ENCODE measurements around the gene SIDT2.
A peak's percentile ranks its signal among the peaks of the same experiment; 100 is the strongest.

DNA sequence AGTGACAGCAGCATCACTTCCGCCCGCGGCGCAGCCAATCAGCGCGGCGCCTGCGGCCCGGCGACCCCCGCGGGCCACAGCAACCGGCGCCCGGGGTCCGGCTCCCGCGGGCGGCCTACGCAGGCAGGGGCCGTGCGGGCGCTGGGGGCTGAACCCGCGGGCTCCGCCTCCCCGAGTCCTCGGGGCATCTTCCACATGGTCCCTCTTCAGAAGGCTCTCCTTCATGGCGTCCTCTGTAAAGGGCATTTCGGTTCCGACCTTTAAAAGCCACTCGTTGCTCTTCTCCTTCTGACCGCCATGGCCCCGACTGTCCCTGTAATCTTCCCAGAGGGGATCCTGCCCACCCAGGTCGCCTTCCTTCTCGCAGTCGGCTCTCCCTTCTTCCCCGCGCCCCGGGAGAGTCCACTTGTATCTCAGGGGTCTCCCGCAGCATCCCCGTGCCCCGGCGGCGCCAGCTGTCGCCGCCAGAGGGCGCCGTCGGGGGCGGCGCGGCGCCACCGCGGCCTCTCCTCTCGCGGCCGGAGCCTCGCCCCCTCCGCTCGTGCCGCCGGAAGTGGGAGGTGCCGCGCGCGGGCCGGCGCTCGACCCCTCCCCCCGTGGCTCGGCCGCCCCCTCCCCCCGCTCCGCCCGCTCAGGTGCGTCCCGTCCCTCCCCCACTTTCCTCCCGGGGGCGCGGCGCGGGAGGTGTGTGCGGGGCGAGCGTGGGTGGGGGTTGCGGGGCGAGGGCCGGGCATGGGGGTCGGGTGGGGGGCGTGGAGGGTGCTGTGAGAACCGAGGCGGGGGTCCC is 53.7 kb downstream of the SIDT2 start, which contains the start of gene RNF214:
- TF ChIP-seq, protein P1, sequence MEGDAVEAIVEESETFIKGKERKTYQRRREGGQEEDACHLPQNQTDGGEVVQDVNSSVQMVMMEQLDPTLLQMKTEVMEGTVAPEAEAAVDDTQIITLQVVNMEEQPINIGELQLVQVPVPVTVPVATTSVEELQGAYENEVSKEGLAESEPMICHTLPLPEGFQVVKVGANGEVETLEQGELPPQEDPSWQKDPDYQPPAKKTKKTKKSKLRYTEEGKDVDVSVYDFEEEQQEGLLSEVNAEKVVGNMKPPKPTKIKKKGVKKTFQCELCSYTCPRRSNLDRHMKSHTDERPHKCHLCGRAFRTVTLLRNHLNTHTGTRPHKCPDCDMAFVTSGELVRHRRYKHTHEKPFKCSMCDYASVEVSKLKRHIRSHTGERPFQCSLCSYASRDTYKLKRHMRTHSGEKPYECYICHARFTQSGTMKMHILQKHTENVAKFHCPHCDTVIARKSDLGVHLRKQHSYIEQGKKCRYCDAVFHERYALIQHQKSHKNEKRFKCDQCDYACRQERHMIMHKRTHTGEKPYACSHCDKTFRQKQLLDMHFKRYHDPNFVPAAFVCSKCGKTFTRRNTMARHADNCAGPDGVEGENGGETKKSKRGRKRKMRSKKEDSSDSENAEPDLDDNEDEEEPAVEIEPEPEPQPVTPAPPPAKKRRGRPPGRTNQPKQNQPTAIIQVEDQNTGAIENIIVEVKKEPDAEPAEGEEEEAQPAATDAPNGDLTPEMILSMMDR (IDR thresholded peaks at IDR 0.05), result peak; percentile 74 to 99 (median 94)
- TF ChIP-seq POLR2AphosphoS5 (IDR thresholded peaks at IDR 0.05), result peak; percentile 66
- TF ChIP-seq POLR2A (IDR thresholded peaks at IDR 0.05), result peak; percentile 85 to 87
- TF ChIP-seq EP300 (IDR thresholded peaks at IDR 0.05), result no peak

All from gastroesophageal sphincter (tissue), 3 donors.